ENCODE measurements around the gene CHD3.
"Not testable (repeated sequence)": the region's sequence is repeated elsewhere in the genome, so short reads cannot be mapped to it uniquely, and the experiment has no call there.

The CHD3 gene

DNA sequence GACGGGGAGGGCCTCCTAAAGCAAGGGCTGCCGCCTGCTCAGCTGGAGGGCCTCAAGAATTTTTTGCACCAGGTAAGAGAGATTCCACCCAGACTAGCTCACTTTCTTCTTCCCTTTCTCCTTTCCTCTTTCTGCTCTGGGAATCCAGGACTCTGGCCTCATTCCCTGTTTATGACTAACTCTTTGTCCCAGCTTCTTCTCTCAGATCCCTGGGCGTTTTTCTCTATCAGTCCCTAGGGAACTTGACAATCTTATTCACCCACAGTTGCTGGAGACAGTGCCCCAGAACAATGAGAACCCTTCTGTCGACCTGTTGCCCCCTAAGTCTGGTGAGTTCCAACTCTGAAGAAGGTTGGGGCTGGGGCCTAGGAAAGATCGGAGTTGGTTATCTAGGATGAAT, 59.1 kb downstream of the CHD3 start:
- Histone ChIP-seq H2AFZ (ENCODE audit: low read length) (no peak overlapping the region), H3K4me2 (ENCODE audit: low read depth, low read length) (no peak overlapping the region), H3K4me1 (ENCODE audit: low read length) (peaks cover 10% of the 10 kb centered on the region), H3K9me2 (replicated peaks; ENCODE audit: insufficient read depth, low read length) (no peaks in the 10 kb centered on the region), H3K27me3 (replicated peaks; ENCODE audit: insufficient read depth, low read length) (no peaks in the 10 kb centered on the region), H3K9ac (ENCODE audit: low read length) (no peak overlapping the region), H3K9me3 (replicated peaks; ENCODE audit: insufficient read depth, low read length) (no peaks in the 10 kb centered on the region), H4K20me1 (ENCODE audit: insufficient read depth, low read length) (no peaks in the 10 kb centered on the region), H3F3A (ENCODE audit: insufficient read depth, low read length) (no peaks in the 10 kb centered on the region), H3K79me2 (ENCODE audit: low read length) (no peaks in the 10 kb centered on the region), H3K36me3 (replicated peaks; ENCODE audit: insufficient read depth, low read length) (no peaks in the 10 kb centered on the region), H3K4me3 (ENCODE audit: low read length) (no peak overlapping the region), H3K27ac (ENCODE audit: low read length) (no peak overlapping the region)
- no peak for DNase-seq
- no peak for TF ChIP-seq EZH2phosphoT487 (IDR thresholded peaks at IDR 0.05; ENCODE audit: low read length)
- TF ChIP-seq, protein P1, sequence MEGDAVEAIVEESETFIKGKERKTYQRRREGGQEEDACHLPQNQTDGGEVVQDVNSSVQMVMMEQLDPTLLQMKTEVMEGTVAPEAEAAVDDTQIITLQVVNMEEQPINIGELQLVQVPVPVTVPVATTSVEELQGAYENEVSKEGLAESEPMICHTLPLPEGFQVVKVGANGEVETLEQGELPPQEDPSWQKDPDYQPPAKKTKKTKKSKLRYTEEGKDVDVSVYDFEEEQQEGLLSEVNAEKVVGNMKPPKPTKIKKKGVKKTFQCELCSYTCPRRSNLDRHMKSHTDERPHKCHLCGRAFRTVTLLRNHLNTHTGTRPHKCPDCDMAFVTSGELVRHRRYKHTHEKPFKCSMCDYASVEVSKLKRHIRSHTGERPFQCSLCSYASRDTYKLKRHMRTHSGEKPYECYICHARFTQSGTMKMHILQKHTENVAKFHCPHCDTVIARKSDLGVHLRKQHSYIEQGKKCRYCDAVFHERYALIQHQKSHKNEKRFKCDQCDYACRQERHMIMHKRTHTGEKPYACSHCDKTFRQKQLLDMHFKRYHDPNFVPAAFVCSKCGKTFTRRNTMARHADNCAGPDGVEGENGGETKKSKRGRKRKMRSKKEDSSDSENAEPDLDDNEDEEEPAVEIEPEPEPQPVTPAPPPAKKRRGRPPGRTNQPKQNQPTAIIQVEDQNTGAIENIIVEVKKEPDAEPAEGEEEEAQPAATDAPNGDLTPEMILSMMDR (IDR thresholded peaks at IDR 0.05; ENCODE audit: low read length) = no peak
- no peak for TF ChIP-seq EZH2 (optimal IDR thresholded peaks at IDR 0.05; ENCODE audit: low read depth, low read length)

DNA sequence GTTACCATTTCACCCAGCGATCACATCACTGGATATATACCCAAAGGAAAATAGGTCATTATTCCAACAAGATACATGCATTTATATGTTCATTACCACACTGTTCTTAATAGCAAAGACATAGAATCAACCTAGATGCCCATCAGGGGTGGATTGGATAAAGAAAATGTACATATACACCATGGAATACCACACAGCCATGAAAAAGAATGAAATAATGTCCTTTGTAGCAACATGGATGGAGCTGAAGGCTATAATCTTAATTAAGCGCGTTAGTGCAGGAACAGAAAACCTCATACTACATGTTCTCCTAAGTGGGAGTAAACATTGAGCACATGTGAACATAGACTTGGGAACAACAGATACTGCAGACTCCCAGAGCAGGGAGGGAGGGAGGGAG, 62.0 kb downstream of the CHD3 start:
- H3K4me3 ChIP-seq (ENCODE audit: low read length) = no peak overlapping the region
- no peaks in the 10 kb centered on the region for H3F3A ChIP-seq (ENCODE audit: insufficient read depth, low read length)
- H3K4me1 ChIP-seq (ENCODE audit: low read length) = peaks cover 10% of the 10 kb centered on the region
- H3K27me3 ChIP-seq (replicated peaks; ENCODE audit: insufficient read depth, low read length) = no peaks in the 10 kb centered on the region
- no peaks in the 10 kb centered on the region for H3K9me2 ChIP-seq (replicated peaks; ENCODE audit: insufficient read depth, low read length)
- no peak overlapping the region for H3K9ac ChIP-seq (ENCODE audit: low read length)
- no peaks in the 10 kb centered on the region for H3K36me3 ChIP-seq (replicated peaks; ENCODE audit: insufficient read depth, low read length)
- H3K4me2 ChIP-seq (ENCODE audit: low read depth, low read length) = no peak overlapping the region
- H2AFZ ChIP-seq (ENCODE audit: low read length) = no peak overlapping the region
- H3K27ac ChIP-seq (ENCODE audit: low read length) = no peak overlapping the region
- H3K9me3 ChIP-seq (replicated peaks; ENCODE audit: insufficient read depth, low read length) = no peaks in the 10 kb centered on the region
- DNase-seq = no peak
- no peaks in the 10 kb centered on the region for H3K79me2 ChIP-seq (ENCODE audit: low read length)
- no peaks in the 10 kb centered on the region for H4K20me1 ChIP-seq (ENCODE audit: insufficient read depth, low read length)
- TF ChIP-seq, protein P1 (IDR thresholded peaks at IDR 0.05; ENCODE audit: low read length) = no peak
- TF ChIP-seq EZH2phosphoT487 (IDR thresholded peaks at IDR 0.05; ENCODE audit: low read length) = no peak
- no peak for TF ChIP-seq EZH2 (optimal IDR thresholded peaks at IDR 0.05; ENCODE audit: low read depth, low read length)

GRCh38 chr17:7951143-7951792, 62.7 kb downstream of the CHD3 start:
- H3K9me3 ChIP-seq (replicated peaks; ENCODE audit: insufficient read depth, low read length) = no peaks in the 10 kb centered on the region
- H3K9me2 ChIP-seq (replicated peaks; ENCODE audit: insufficient read depth, low read length) = no peaks in the 10 kb centered on the region
- peak overlapping the region; percentile 50 for H3K27ac ChIP-seq (ENCODE audit: low read length)
- H3K4me3 ChIP-seq (ENCODE audit: low read length) = no peak overlapping the region
- H3K27me3 ChIP-seq (replicated peaks; ENCODE audit: insufficient read depth, low read length) = no peaks in the 10 kb centered on the region; the same call in 1 of the 2 replicates
- peak; percentile 79 for DNase-seq
- no peaks in the 10 kb centered on the region for H3F3A ChIP-seq (ENCODE audit: insufficient read depth, low read length)
- H3K9ac ChIP-seq (ENCODE audit: low read length) = peak overlapping the region; percentile 22; the same call in 1 of the 2 replicates
- H3K79me2 ChIP-seq (ENCODE audit: low read length) = no peaks in the 10 kb centered on the region
- peak overlapping the region; percentile 27 for H2AFZ ChIP-seq (ENCODE audit: low read length)
- peak overlapping the region; percentile 38 for H3K4me2 ChIP-seq (ENCODE audit: low read depth, low read length)
- no peaks in the 10 kb centered on the region for H4K20me1 ChIP-seq (ENCODE audit: insufficient read depth, low read length)
- TF ChIP-seq EZH2 (optimal IDR thresholded peaks at IDR 0.05; ENCODE audit: low read depth, low read length) (no peak), EZH2phosphoT487 (IDR thresholded peaks at IDR 0.05; ENCODE audit: low read length) (no peak)
- TF ChIP-seq, protein P1 (IDR thresholded peaks at IDR 0.05; ENCODE audit: low read length) = no peak
- H3K4me1 ChIP-seq (ENCODE audit: low read length) = peaks cover 10% of the 10 kb centered on the region
- H3K36me3 ChIP-seq (replicated peaks; ENCODE audit: insufficient read depth, low read length) = no peaks in the 10 kb centered on the region

- H3K9me2 ChIP-seq (replicated peaks; ENCODE audit: insufficient read depth, low read length); H3K27me3 ChIP-seq (replicated peaks; ENCODE audit: insufficient read depth, low read length); H3K4me2 ChIP-seq (ENCODE audit: low read depth, low read length); H3K9me3 ChIP-seq (replicated peaks; ENCODE audit: insufficient read depth, low read length); DNase-seq; H4K20me1 ChIP-seq (ENCODE audit: insufficient read depth, low read length); H3K4me3 ChIP-seq (ENCODE audit: low read length); H3K9ac ChIP-seq (ENCODE audit: low read length); H3F3A ChIP-seq (ENCODE audit: insufficient read depth, low read length); H3K79me2 ChIP-seq (ENCODE audit: low read length); H3K36me3 ChIP-seq (replicated peaks; ENCODE audit: insufficient read depth, low read length); H3K27ac ChIP-seq (ENCODE audit: low read length); H2AFZ ChIP-seq (ENCODE audit: low read length): not testable (repeated sequence)
- H3K4me1 ChIP-seq (ENCODE audit: low read length) = peaks cover 10% of the 10 kb centered on the region
Measured at GRCh38 chr17:7953266-7953665, 64.7 kb downstream of the CHD3 start.
